SKM-1 (cell line): Measurements from ENCODE around the gene TMEM132D.
"Not testable (repeated sequence)": the region's sequence is repeated elsewhere in the genome, so short reads cannot be mapped to it uniquely, and the experiment has no call there.

ENCODE experiments used
- DNase-seq: peaks from one replicate; lab custom pipeline; 2025; ENCODE audit not compliant: unreplicated experiment; lab: John Stamatoyannopoulos, UW

The TMEM132D gene

DNA sequence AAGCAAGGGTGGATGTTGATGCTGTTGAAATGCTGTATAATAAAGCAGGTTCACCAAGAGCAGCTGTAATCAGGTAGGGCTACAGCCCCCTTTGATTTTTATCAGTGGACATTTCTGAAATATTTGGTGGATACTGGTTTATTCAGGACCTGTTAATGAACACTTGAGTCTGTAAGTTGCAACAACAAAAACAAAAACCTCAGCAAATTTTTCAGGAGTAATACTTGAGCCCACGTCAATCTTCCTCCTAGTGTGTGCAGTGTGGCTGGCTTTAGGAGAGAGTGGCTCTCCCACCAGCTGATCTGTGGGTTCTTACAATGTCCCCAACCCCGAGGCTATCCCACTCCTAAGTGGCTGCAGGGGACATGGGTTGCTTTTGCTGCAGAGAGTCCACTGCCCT is 702.8 kb downstream of the TMEM132D start:
- DNase-seq = no peak

DNA sequence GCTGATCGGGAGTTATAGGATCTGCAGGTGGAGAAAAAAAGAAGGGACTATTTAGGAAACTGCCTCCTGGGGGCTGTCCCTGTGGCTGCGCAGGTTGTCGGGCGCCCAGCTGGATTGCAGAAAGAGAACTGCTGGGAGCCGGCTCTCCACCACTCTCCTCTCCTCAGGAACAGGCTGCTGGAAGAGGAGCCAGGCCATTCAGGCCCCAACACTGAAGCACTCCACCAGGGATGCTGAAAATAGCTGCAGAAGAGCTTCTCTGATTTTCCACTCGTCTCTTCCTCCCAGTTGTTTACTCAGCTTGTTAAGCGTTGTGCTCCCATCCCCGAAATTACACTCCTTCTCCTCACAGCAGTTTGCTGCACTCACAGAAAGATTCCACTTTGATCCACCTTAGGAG is 703.2 kb downstream of the TMEM132D start:
- DNase-seq = no peak

DNA sequence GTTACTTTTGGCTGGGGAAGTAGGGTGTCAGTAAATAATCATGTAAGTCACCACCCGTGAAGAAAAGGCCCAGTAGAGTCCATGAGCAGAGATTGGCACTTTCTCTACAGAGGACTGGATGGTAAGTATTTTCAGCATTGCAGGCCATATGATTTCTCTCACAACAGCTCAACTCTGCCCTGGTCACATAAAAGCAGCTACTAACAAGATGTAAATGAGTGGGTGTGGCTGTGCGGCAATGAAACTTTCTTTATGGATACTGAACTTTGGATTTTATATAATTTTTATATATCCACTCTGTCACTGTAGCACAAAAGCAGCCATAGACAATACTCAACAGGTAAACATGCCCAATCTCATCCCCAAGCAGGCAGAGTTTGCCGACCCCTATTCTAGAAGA is 706.9 kb downstream of the TMEM132D start:
- no peak for DNase-seq

GRCh38 chr12:129195081-129195480 is 708.7 kb downstream of the TMEM132D start:
- no peak for DNase-seq

DNA sequence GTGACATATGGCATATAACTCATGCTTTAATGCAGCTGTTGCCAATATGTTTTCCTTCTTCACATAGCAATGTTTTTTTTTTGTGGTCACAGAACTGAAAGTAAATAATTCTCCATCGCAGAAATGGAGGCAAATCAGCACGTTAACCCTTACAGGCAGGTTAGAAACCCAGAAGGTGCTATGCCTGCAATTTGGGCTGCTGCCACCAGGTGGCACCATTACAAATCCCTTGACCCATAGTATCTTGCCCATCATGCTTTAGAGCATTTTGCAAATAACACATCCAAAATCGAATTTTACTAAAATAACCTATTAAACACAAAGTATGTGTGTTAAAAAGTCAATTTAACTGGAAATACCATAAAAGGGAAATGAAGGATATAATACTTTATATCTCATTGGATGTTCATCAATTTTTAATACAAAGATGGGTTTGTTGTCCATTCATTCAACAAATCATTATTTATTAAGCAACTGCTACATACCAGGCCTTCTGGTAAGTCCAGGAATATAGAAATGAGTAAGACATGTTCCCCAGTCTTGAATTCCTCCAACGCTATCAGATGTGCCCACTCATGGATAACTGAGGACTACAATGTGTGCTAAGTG is 710.5 kb downstream of the TMEM132D start:
- no peak for DNase-seq

- no peak for DNase-seq
Measured at GRCh38 chr12:129190827-129191226, 713.0 kb downstream of the TMEM132D start.

DNA sequence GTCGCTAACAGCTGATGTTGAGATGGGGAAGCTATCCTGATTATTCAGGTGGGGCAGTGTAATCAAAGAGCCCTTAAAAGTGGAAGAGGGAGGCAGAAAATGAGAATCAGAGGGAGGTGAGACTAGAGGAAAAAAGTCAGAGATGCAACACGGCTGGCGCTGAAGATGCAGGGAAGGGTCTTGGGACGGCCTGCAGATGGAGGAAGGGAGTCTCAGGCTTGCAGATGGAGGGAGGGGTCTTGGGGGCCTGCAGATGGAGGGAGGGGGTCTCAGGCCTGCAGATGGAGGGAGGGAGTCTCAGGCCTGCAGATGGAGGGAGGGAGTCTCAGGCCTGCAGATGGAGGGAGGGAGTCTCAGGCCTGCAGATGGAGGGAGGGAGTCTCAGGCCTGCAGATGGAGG is 713.9 kb downstream of the TMEM132D start:
- not testable (repeated sequence) for DNase-seq

- DNase-seq = no peak
Measured at GRCh38 chr12:129186952-129187351, 716.9 kb downstream of the TMEM132D start.

GRCh38 chr12:129185855-129186254 is 718.0 kb downstream of the TMEM132D start:
- no peak for DNase-seq

DNA sequence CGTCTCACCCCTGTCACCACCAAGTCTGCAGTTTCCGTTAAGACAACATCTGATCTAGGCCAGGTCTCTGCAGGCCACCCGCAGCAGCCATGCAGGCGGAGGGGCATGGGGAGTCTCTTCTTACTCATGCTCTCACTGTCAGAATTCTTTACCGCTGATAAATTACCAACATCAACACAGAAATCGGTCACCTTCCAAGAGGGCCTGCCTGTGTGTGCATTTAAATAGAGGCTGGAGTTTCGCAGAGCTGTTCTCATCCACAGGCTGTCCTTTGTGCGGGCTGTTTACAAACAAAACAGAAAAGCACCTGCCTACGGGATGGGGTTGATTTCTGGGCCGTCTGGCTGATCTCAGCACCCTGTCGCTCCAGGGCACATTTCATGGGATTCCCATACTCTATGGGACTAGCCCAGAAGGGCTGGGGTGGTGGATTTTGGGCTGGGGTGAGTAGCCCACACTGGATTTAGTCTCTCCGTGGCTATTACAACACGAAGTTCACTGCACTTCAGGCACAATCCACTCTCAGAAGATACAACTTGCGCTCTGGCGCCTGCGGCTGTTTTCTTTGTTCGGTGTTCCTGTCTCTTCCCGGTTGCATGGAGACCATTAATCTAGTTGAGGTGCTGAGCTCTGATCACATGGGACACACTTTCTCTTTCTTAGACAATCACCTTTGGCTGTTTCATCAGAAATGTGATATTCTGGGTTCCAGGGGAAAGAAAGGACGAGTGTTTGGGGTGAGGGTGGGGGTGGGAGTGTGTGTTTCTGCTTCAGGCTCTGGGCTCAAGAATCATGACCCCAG is 719.5 kb downstream of the TMEM132D start:
- no peak for DNase-seq

- DNase-seq = no peak
Measured at GRCh38 chr12:129179941-129180553, 723.8 kb downstream of the TMEM132D start.

GRCh38 chr12:129169928-129170327 is 733.9 kb downstream of the TMEM132D start:
- no peak for DNase-seq

DNA sequence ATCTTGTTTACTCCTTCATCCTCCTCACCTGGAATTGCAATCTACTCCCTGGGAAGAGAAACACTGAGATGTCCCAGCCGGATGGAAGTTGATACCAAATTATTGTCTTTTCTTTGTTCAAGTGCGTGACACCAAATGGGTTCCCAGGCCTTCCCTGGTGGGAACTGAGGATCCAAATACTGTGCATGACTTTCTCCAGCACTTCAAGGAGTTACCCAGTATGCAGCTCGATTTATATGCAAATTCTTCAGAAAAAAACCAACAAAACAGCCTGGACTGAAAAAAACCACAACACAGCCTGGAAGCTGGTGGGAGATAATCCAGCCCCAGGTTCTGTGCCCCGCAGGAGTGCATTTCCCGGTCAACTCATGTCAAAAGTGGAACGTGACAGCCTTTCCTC is 740.0 kb downstream of the TMEM132D start:
- DNase-seq = no peak

DNA sequence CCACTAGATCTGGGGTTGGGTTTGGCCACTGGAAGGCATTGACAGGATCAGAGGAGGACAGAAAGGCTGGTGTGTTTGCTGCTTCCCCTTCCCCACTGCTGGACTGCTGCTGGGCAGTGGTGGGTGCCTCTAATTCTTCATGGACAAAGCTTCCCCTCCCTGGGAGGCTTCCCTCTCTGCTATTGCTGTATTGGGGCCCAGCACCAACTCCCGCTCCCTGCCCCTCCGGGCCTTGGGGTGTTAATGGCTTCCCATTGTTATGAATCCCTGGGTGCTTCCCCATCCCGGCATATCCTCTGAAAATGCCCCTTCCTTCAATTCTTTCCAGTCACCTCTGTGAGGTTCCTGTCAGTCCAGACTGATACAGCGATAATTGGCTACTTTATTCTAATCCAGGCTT is 740.4 kb downstream of the TMEM132D start:
- DNase-seq = no peak

GRCh38 chr12:129162805-129163204 is 741.0 kb downstream of the TMEM132D start:
- DNase-seq = no peak

GRCh38 chr12:129161511-129161910 is 742.3 kb downstream of the TMEM132D start:
- no peak for DNase-seq

- DNase-seq = no peak
Measured at GRCh38 chr12:129160282-129160681, 743.5 kb downstream of the TMEM132D start.

- DNase-seq = no peak
Measured at GRCh38 chr12:129152351-129153104, 751.3 kb downstream of the TMEM132D start.

GRCh38 chr12:129150721-129151120 is 753.1 kb downstream of the TMEM132D start:
- DNase-seq = no peak

- DNase-seq = no peak
Measured at GRCh38 chr12:129145381-129145780, 758.4 kb downstream of the TMEM132D start.

GRCh38 chr12:129138776-129139175 is 765.0 kb downstream of the TMEM132D start:
- no peak for DNase-seq
